Amniotic stem cell (primary cell): ENCODE results near the gene ELFN2.
"Not testable (repeated sequence)": the region's sequence is repeated elsewhere in the genome, so short reads cannot be mapped to it uniquely, and the experiment has no call there.

Source experiments
- DNase-seq: peaks from one replicate; lab custom pipeline; 2025; lab: John Stamatoyannopoulos, UW

The ELFN2 gene

GRCh38 chr22:37335806-37336199 lies 91.5 kb downstream of the ELFN2 start:
- DNase-seq = no peak

- DNase-seq = no peak
Measured at GRCh38 chr22:37334859-37335805, 92.1 kb downstream of the ELFN2 start.

GRCh38 chr22:37334461-37334858 lies 92.8 kb downstream of the ELFN2 start:
- DNase-seq = no peak

GRCh38 chr22:37333724-37334460 lies 93.4 kb downstream of the ELFN2 start:
- DNase-seq = no peak

GRCh38 chr22:37331856-37332536 lies 95.3 kb downstream of the ELFN2 start:
- DNase-seq = no peak

GRCh38 chr22:37331034-37331428 lies 96.2 kb downstream of the ELFN2 start:
- no peak for DNase-seq

- DNase-seq = no peak
Measured at GRCh38 chr22:37330200-37331033, 96.9 kb downstream of the ELFN2 start.

- no peak for DNase-seq
Measured at GRCh38 chr22:37329238-37330140, 97.8 kb downstream of the ELFN2 start.

GRCh38 chr22:37328538-37329237 lies 98.6 kb downstream of the ELFN2 start:
- DNase-seq = not testable (repeated sequence)

GRCh38 chr22:37328017-37328416 lies 99.3 kb downstream of the ELFN2 start:
- DNase-seq = no peak

GRCh38 chr22:37326726-37327125 lies 100.6 kb downstream of the ELFN2 start:
- no peak for DNase-seq

- no peak for DNase-seq
Measured at GRCh38 chr22:37325039-37325395, 102.3 kb downstream of the ELFN2 start.

GRCh38 chr22:37324340-37325038 lies 102.8 kb downstream of the ELFN2 start:
- no peak for DNase-seq

- no peak for DNase-seq
Measured at GRCh38 chr22:37320726-37321677, 106.3 kb downstream of the ELFN2 start.

- DNase-seq = no peak
Measured at GRCh38 chr22:37319469-37319868, 107.8 kb downstream of the ELFN2 start.

GRCh38 chr22:37318364-37319109 lies 108.7 kb downstream of the ELFN2 start:
- no peak for DNase-seq
